Osteocyte (in vitro differentiated cells): ENCODE measurements around the gene NR1D1. TPM values are rescaled to one million over a fixed set of nuclear protein-coding genes. Genes with fewer than 3 reads are reported as not detected.

ENCODE experiments used
- DNase-seq: peaks from one replicate; pipeline ENCODE4 v3.0.0; 2021; ENCODE audit warnings: mixed read lengths; ENCODE audit not compliant: unreplicated experiment; ENCODE audit errors: extremely low spot score
- H3K27ac Mint-ChIP-seq: one replicate; pipeline ENCODE4 v1.8.0; 2021; ENCODE audit warnings: mild to moderate bottlenecking, mixed read lengths; ENCODE audit not compliant: unreplicated experiment
- H3K27me3 Mint-ChIP-seq: one replicate; pipeline ENCODE4 v1.8.0; 2021; ENCODE audit warnings: mixed read lengths; ENCODE audit not compliant: unreplicated experiment
- H3K36me3 Mint-ChIP-seq: one replicate; pipeline ENCODE4 v1.8.0; 2021; ENCODE audit warnings: mixed read lengths; ENCODE audit not compliant: unreplicated experiment
- H3K4me1 Mint-ChIP-seq: one replicate; pipeline ENCODE4 v1.8.0; 2021; ENCODE audit warnings: mixed read lengths; ENCODE audit not compliant: unreplicated experiment
- H3K4me3 Mint-ChIP-seq: one replicate; pipeline ENCODE4 v1.8.0; 2021; ENCODE audit warnings: mild to moderate bottlenecking, moderate library complexity, mixed read lengths; ENCODE audit not compliant: unreplicated experiment
- H3K9me3 Mint-ChIP-seq: one replicate; pipeline ENCODE4 v1.8.0; 2021; ENCODE audit warnings: mixed read lengths; ENCODE audit not compliant: unreplicated experiment
- CTCF ChIP-seq: fragments of 200-600 bp; sonication (generic); IDR thresholded peaks from 2 replicates; pipeline ENCODE4 v1.5.0; 2021; ENCODE audit warnings: antibody characterized with exemption, mild to moderate bottlenecking, moderate library complexity
- total RNA-seq: library from RNA; stranded (reverse); gene quantifications from 2 replicates; pipeline ENCODE4 v1.2.1, GENCODE V29; 2021

The NR1D1 gene
- total RNA-seq, 1 donor from 2014 or later, result 6.9 TPM

GRCh38 chr17:40090237-40091119 lies 9.9 kb downstream of the NR1D1 start:
- no peak for TF ChIP-seq CTCF
- Mint-ChIP-seq H3K27me3 (no peaks in the 10 kb centered on the region), H3K36me3 (peaks cover 35% of the 10 kb centered on the region), H3K27ac (no peak overlapping the region), H3K4me1 (no peaks in the 10 kb centered on the region), H3K9me3 (no peaks in the 10 kb centered on the region), H3K4me3 (no peak overlapping the region)
- no peak for DNase-seq

GRCh38 chr17:40089077-40089895 lies 11.1 kb downstream of the NR1D1 start:
- no peak for TF ChIP-seq CTCF
- Mint-ChIP-seq H3K9me3 (no peaks in the 10 kb centered on the region), H3K36me3 (peaks cover 38% of the 10 kb centered on the region), H3K27me3 (no peaks in the 10 kb centered on the region), H3K27ac (no peak overlapping the region), H3K4me3 (no peak overlapping the region), H3K4me1 (no peaks in the 10 kb centered on the region)
- DNase-seq, result no peak

GRCh38 chr17:40087903-40088718 lies 12.3 kb downstream of the NR1D1 start:
- Mint-ChIP-seq H3K4me3 (no peak overlapping the region), H3K9me3 (no peaks in the 10 kb centered on the region), H3K27me3 (no peaks in the 10 kb centered on the region), H3K4me1 (no peaks in the 10 kb centered on the region), H3K27ac (no peak overlapping the region), H3K36me3 (peaks cover 34% of the 10 kb centered on the region)
- no peak for TF ChIP-seq CTCF
- DNase-seq, result no peak

GRCh38 chr17:40087049-40087794 lies 13.2 kb downstream of the NR1D1 start:
- Mint-ChIP-seq H3K9me3 (no peaks in the 10 kb centered on the region), H3K27me3 (no peaks in the 10 kb centered on the region), H3K27ac (no peak overlapping the region), H3K4me1 (no peaks in the 10 kb centered on the region), H3K36me3 (peaks cover 34% of the 10 kb centered on the region), H3K4me3 (no peak overlapping the region)
- no peak for DNase-seq
- TF ChIP-seq CTCF, result no peak
